Left renal pelvis (tissue), 4 donors: ENCODE measurements around the gene AGBL4. TPM values are rescaled to one million over a fixed set of nuclear protein-coding genes. Genes with fewer than 3 reads are reported as not detected.

ENCODE experiments used
- DNase-seq, 4 donors: peaks; one replicate each; pipeline ENCODE4 v3.0.0-alpha.2; 2013; ENCODE audit warnings: low read depth in 4 of 4, low spot score in 3 of 4
- polyA plus RNA-seq, 4 donors: library from polyadenylated mRNA; unstranded; fragments of 120-200 nt; gene quantifications; one replicate each; pipeline ENCODE4 v1.2.1, GENCODE V29; 2013; ENCODE audit not compliant: insufficient read length in 4 of 4

AGBL4 gene
- polyA plus RNA-seq, 4 donors = 0.31 to 1.3 (median 1.1) TPM

GRCh38 chr1:48792961-48793360, 1230.8 kb downstream of the AGBL4 start:
- DNase-seq = no peak

DNA sequence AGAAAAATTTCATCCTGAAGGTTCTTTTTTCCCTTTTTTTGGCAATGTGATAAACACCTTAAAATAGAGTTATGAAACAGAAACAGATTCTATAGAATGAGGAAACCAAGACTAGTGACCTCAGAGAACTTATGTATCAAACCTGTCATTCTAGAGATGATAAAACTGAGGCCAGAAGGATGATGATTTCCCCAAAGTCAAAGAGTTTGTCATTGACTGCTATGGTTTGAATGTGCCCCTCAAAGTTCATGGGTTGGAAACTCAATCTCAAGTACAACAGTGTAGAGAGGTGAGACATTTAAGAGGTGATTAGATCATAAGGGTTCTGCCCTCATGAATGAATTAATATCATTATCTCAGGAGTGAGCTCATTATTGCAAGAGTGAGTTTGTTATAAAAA, 1233.4 kb downstream of the AGBL4 start:
- DNase-seq = no peak

DNA sequence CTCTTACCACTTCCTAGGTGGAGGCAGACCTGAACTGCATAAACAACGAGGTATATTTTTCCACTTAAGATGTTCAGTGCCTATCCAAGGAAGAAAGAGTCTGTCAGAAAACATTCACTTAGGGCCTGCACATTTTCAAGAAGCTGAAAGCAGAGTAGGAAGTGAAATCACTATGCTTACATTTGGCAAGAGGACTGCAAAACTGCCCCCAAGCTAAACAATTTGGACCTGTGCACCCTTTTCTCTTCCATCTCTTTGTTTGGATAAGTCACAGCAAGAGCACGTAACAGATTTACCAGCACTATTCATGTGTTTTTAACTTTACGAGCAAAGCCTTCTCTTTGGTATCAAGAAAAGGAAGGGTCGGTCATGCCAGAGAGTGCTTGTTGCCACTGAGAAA, 1233.9 kb downstream of the AGBL4 start:
- DNase-seq = no peak

- DNase-seq = no peak
These were observed 1237.9 kb downstream of the AGBL4 start for GRCh38 chr1:48785869-48786268.

DNA sequence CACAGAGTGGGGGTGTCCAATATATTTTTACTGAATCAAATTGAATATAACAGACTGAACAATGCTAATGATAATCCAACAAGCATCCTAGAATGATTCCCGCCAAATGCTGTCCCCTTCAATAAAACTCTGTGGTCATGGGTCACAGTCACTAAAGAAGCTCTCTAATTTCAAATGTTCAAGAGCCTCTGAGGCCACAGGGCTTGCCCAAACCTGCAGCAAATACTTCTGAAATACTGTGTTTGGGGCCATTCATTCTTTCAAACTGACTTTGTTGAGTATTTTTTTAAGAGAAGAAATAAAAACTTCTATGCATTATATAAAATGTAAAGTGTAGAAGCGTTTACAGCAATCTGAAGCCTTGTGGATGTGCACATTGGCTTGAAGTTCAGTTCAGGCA, 1239.5 kb downstream of the AGBL4 start:
- no peak for DNase-seq

GRCh38 chr1:48777219-48777895, 1246.4 kb downstream of the AGBL4 start:
- DNase-seq = no peak

- DNase-seq = peak; percentile 65 to 75 (median 69)
These were observed 1247.1 kb downstream of the AGBL4 start, which contains the start of gene BEND5 for GRCh38 chr1:48776393-48777218. Gene BEND5, minus strand, starts transcription at chr1:48776891. Its CDS starts 60 bp downstream, at chr1:48776831.

DNA sequence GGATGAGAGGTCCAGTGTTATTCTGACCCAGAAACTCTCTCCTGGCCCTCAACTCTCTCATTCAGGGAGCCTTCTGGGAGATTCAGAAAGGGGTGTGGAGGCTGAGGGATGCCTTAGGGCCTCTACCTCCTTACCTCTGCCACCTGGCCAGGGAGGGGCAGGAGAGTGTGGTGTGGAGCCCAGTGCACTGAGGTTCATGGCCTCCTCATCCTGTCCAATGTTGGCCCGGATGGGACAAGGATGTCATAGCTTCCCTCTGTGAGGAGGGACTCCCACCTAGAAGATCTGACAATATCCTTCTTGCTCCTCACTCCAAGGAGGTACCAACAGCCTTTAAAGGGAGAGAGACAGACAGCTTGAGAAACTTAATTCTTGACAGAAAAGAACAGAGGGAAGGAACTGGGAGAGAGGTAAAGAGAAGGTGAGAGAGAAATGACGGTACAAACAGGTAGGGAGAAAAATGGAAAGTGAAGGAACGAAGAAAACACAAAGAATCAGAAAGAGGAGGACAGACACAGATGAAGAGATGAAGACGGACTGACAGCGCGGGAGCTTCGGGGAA, 1247.8 kb downstream of the AGBL4 start:
- DNase-seq = no peak

GRCh38 chr1:48773133-48773532, 1250.6 kb downstream of the AGBL4 start:
- no peak for DNase-seq

GRCh38 chr1:48772211-48772610, 1251.5 kb downstream of the AGBL4 start:
- DNase-seq = no peak

DNA sequence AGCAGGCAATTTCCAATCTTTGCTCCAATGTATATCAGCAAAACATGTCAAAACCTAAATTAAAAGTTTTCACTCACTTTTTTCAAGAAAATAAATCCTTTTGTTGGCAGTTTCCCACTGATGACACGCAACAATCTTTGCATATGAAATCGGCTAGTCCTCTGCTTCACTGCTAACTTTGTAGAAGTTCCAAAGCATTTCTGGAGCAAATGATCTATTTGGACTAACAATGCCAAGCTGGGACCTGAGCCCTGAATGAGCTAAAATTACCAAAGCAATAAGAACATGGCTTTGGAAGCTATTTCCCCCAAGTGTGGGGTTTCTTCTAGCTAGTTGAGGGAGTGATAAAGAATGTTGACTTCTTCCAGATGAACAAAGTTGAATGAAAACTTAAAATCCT, 1252.2 kb downstream of the AGBL4 start:
- DNase-seq = no peak

DNA sequence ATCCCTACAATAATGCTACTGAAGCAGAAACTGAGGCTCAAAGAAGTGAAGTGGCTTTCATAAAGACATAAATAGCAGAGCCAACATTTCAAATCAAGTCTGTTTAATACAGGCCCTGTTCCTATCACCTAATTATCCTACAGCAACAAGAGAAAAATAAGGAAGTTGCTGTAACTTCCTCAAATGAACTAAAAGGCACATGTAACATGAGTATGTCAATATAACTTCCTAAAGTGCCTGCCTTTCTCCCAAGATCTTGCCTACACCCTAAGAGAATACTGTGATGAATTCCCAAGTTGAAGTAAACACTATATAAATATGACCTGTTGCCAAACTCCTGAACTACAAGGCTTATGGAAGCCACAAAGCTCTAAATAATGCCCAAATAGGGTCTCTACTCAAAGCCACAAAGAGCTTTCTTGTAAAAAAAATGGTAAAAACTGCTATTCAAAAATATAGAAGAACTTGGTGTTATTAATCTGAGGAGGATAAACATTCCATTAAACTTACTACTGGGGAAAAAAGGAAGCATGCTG, 1255.7 kb downstream of the AGBL4 start:
- no peak for DNase-seq

- DNase-seq = no peak
These were observed 1258.4 kb downstream of the AGBL4 start for GRCh38 chr1:48765335-48765734.

- DNase-seq = no peak
These were observed 1261.8 kb downstream of the AGBL4 start for GRCh38 chr1:48761986-48762385.

- no peak for DNase-seq
These were observed 1262.3 kb downstream of the AGBL4 start for GRCh38 chr1:48761411-48761810.

DNA sequence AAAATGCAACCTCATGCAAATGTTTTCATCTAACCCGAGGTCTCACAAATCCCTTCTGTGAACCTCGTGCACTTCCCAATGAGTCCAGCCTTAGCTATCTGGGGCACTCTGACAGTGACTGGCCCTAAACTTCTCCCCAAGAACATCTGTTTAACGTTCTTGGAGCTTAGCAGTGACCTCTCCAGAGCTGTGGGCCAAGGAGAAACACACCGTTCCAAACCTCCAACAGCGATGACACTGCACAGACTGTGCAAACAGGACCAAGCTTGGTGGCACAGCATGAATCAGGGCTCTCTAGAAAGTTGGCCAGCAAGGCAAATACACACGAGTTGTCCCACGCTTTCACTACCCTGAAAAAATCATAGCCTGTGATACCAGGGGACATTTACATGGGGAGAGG, 1262.9 kb downstream of the AGBL4 start:
- DNase-seq = no peak

DNA sequence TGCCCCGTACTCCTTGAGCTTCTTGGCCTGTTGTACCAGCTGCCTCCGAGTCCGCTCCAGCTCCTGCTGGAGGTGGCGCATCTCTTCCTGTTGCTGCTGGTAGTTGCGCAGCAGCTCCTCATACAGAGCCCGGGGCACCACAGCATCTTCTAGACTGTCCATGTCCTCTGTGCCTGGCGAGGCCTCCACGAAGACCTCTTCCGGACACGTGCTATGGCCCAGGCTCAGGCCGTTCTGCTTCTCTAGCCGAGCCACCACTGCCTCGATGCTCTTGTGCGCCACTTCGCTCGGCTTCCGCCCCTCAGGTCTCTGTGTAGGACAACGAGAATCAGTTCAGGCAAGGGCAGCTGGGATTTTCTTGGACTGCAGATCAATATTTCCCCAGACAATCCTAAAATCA, 1264.8 kb downstream of the AGBL4 start:
- no peak for DNase-seq

DNA sequence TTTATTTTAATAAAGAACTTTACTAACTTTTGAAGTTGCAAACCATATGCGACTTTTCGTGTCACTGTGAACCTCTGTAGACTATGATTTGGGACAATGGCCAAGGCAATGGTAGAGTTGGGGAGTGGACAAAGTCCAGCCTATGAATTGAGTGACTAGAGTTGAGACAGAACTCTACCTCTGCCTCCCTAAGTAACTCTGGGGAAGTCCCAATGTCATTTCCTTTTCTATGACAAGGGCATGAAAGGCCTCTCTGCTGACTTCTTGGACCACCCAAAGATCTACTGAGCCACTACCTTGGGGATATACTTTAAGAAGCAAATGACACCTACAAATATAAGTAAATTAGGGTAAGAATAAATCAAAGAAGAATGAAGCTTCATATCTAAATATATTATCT, 1266.4 kb downstream of the AGBL4 start:
- DNase-seq = no peak

DNA sequence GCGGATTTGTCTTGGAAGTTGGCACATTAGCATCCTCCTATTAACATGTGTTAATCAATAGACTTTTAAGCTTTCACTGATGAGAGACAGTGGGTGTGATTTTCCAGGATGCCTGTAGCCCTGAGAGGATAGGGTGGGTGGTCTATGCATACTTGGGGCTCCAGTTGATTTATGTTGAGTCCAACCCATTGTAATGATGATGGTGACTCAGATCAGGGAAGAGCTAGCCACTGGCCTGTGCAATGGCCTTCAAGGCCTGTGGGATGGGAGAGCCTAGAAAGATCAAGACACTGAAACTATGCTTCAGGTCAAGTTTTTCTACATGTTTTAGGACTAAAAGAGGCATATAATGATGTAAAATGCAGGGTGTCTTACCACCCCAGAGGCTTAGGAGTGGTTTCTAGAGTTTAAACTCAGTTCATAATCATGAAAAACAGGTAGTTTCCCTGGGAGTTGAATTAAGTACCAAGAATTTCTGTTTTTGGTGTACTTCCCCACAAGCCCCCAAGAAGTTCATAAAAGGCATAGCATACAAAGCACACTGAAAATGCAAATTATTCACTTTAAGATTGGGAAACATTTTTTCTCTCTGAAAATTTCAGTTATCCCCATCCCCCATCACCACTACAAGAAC, 1267.0 kb downstream of the AGBL4 start:
- no peak for DNase-seq

DNA sequence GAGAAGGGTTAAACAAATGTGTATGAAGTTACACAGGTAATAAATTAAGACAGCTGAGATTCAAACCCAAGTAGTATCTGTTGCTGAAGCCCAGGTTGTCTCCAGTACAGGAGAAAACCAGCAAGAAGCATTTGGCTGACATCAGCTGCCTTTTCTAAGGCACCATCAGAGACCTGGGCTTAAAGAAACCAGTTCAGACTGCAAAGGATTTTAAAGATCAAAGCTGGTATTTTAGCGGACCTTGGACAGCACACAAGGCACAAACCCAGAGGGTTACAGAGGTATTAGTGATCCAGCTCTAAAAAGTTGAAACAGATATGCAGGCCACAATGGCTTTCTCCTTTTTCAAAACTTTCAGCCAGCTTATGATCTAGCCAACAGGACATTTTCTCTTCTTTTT, 1270.5 kb downstream of the AGBL4 start:
- DNase-seq = no peak

- no peak for DNase-seq
These were observed 1273.6 kb downstream of the AGBL4 start for GRCh38 chr1:48750109-48750508.
